HTERT RPE-1 (cell line): ENCODE measurements around the gene DPYSL5.

ENCODE experiments used
- in situ Hi-C: fragments of 300-500 bp; cut with MboI; formaldehyde crosslinking; loops from 4 replicates; pipeline ENCODE4 v1.14.3; 2020; ENCODE audit warnings: low sequenced_read_pairs

DPYSL5 gene

DNA sequence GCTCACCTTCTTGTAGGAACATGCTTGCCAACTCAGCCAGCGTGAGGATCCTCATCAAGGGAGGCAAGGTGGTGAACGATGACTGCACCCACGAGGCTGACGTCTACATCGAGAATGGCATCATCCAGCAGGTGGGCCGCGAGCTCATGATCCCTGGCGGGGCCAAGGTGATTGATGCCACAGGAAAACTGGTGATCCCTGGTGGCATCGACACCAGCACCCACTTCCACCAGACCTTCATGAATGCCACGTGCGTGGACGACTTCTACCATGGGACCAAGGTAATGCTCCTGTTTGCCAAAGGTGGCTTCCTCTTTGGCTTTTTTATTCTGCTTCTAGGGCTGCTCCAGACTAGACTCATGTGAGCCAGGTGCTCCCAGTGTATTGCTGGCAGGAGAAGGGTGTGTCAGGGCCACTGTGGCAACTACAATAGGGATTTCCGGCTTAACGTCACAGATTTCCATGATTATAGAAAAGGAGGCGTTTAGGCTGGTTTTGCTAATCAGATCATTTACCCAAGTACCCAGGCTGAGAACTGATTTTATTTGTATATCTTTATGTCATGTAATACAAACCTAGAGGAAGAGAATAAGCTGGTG lies 50.6 kb downstream of the DPYSL5 start:
- in situ Hi-C loops = no loop called here

DNA sequence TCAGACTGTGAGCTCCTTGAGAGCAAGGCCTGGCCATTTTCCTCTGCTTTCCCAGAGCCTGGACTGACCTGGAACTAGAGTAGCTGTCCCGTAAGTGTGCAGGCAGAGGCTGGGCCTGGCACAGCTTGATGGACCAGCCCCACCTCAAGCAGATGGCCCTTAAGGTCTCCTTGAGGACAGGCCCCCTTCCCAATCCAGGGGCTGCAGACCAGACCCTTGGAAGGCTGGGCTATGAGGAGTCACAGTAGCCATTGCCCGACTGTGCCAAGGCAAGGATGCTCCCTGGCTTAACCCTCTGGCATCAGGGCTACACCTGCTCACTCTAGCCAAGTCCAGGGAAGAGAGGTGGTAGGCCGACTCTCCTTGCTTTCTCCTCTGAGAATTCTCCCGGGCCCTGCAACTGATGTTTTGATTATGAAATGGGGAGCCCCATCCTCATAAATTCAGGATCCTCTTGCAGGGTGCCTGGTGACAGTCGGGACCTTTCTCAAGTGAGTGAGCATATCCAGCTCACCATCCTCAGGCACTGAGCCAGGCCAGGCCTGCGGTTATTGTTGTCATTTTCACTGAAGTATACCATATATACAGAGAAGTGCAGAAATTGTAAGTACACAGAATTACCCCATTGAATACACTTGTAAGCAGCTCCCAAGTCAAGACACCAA lies 51.7 kb downstream of the DPYSL5 start:
- in situ Hi-C loops = no loop called here

DNA sequence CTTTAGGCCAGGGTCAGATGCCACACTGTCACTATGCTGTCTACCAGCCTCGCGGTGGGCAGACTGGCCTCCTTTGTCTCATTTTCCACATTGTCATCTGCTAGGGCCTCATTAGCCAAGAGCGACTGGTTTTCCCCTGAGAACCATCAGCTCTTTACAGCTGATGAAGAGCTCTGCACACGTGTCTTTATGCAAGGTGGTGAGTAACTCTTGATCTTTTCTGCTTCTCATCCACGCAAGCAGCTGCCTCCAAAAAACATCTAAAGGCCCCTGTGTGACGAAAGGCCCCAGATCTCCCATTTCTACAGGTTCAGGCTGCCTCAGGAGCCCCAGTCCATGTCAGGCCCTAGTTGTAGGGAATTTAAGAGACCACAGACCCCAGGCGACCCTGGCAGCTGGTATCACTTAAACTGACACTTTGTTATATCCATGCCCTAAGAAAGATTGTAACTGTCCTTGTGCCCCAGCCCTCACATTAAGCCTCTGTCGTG lies 52.9 kb downstream of the DPYSL5 start:
- in situ Hi-C loops = no loop called here

DNA sequence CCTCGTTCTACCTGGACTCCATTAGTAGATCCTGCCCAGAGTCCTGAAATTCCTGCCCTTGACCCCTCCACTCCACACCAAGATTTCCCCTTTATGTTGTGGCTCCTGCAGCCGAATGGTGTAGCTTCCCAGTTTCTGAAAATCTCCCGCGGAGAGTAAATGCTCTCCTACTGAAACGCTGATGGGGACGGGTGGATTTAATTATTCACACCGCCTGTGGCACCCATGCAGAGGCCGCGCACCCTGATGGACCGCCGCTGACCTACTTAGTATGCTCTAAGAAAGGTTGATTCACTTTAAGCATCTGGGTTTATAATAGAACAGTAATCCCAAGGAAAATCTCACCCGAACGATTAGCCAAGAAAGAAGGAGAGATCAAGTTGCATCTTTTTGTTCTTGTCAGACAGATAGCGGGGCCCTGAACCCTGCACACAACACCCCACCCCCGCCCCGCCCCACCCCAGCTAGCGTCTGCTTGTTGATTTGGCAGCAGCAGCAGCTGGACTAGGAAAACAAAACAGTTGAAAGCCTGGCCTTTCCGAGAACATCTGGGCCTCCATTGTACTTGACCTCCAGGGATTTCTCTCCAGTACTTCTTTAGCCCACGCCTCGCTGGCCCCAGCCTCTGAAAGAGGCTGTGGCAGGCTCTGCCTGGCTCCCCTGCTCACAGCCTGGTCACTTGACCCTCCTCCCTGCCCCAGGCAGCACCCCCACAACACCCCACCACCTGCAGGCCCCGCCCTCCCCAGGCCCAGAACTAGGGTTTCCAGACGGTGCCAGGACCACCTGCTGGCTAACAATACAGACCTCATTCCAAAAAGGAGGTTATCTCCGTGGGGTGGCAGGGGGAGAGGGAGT lies 53.6 kb downstream of the DPYSL5 start:
- in situ Hi-C loops = no loop called here

DNA sequence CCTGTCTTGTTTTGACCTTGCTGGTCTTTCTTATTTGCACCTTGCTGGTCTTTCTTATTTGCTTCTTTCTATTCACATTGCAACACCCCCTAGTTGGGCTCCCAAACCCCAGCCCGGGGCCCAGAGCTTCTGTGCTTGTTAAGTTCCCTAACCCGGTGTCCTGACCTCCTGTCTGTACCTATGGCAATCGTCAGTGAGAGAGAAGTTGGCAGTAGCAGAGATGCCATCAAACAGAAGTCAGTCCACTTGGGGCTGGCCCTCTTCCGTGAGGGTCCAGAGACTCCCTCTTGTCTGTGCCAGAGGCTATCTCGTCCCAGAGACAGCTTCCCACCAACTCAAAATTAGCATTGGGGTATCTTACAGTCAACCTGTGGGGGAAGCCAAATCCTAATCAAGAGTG lies 55.7 kb downstream of the DPYSL5 start:
- in situ Hi-C loops = no loop called here

DNA sequence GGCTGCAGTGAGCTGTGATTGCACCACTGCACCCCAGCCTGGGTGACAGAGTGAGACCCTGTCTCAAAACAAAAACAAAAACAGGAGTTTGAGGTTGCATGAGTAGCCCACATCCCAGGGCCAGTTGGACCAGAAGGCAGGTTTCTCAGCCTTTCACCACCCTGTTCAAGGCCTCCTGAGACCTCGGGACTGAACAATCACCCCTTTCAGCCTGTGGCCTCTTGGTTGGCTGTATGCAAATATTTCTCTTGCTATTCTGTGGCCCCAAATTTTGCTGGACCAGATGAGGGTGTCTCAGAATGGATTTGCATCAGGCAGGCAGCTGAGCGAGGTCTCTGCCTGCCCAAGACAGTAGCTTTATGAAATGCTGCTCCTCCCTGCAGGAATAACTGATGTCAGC lies 56.9 kb downstream of the DPYSL5 start:
- in situ Hi-C loops = no loop called here

DNA sequence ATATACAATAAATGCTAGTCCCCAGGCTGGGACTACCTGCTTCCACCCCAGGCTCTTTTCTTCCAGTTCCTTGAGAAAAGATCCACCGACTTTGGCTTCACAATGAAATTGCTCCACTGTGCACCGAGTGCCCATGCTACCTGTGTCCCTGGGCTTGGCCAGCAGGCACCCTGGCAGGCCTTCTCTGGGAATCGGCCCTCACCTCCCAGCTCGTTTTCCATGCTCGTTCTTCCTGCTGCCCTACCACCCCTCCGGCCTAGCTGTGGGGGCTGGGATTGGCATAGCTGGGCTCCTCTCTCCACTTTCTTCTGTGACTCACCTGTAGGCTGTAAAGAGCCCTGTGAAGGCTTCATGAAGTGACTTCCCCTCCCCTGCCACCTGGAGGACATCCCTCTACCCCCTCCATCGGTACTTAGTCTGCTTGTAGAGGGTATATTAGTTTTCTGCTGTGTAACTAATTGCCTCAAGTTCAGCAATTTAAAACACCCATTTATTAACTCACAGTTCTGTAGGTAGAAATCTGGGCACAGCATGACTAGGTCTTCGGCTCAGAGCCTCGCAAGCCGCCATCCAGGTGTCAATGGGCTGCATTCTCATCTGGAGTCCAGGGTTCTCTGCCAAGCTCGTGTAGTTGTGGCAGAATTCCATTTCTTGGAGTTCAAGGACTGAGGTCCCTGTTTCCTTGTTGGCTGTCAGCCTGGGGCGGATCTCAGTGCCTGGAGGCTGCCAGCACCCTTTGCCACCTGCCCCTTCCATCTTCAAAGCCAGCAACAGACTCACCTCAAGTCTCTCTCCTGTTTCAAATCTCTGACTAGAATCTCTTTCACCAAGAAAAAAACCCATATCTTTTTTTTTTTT lies 57.6 kb downstream of the DPYSL5 start:
- in situ Hi-C loops = no loop called here

DNA sequence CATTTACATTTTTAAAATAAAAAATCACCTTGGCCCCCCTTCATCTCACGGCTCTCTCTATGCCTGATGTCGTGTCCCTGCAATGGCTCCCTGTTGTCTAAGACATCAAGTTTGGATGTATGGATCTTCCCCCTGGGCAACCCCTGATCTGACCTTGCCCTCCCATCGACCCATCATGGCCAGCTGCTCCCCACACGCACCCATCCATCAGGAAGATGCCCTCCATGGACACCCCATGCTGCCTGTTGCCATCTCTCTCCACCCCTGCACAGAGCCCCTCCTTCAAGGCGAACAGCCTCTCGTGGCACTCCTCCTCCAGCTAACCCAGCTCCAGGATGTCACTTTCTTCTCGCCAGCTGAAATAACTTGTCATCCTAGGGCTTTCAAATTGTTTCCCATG lies 59.5 kb downstream of the DPYSL5 start:
- in situ Hi-C loops = no loop called here

DNA sequence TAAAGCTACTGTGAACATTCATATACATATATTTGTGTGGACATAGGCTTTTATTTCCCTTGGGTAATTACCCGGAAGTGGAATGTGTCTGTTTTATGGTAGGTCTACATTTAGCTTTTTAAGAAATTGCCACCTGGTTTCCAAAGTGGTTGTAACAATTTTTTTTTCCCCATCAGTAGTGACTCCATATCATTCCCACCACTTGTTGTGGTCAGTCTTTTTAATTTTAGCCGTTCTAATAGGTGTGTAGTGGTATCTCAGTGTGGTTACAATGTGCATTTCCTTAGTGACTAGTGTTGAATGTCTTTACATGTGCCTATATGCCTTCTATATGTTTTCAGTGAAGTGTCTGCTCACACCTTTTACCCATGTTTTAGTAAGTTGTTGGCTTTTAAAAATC lies 62.2 kb downstream of the DPYSL5 start:
- in situ Hi-C loops = no loop called here

DNA sequence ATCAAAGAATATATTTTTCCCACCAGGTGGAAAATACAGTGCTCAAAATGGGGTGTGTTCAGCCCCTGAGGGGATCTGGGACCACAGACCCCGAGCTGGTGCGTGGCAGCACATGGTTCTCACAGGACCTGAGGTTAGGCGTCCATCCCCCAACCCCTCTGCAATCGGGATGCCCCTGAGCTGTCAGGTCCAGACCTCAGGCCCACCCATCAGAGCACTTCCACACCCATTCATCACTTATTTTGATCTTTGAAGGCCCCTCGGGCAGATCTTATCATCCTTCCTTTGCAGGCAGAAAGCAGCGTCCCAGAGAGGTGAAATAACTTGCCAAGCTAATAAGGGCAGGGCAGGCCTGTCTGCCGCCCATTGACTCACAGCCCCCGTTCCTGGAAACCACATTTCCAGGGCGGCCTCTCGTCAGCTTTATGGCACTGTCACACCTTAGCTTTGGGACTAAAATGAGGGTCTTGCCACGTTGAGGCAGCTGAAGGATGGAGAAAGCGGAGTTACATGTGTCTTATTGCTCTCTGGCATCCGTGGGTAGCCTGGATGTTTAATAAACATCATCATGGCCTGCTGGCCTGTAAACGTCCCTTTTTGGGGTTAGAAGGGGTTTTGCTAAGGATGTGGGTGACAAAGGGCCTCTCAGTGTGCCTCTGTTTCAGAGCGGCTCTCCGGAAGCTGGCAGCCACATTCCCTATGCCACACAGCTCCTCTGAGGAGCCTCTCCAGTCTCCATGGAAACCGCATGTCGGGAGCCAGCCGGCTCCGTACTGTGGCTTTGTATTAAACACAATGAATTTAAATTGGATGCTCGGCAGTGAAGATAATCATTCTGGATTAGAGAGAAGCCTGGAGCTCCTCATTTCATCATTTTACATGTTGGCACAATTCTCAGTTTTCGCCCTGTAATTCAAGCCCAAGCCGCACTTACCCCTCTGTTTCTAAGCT lies 64.3 kb downstream of the DPYSL5 start:
- in situ Hi-C loops = no loop called here

DNA sequence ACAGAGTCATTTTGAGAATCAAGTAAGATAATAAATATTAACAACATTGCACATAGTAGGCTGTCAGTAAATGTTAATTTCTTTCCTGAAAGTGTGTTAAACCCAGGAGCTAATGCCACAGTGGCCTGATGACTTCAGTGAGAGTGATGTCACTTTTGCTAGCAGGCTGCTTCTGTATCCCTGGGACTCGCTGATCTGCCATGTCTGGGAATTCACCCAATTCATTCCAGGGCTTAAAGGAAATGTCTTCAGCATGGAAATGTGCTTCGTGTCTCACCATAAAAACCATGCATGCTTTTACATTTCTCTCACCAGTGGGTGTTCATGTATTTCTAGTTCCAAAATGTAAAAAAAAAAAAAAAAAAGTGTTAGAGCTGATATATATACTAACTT lies 65.7 kb downstream of the DPYSL5 start:
- in situ Hi-C loops = no loop called here

DNA sequence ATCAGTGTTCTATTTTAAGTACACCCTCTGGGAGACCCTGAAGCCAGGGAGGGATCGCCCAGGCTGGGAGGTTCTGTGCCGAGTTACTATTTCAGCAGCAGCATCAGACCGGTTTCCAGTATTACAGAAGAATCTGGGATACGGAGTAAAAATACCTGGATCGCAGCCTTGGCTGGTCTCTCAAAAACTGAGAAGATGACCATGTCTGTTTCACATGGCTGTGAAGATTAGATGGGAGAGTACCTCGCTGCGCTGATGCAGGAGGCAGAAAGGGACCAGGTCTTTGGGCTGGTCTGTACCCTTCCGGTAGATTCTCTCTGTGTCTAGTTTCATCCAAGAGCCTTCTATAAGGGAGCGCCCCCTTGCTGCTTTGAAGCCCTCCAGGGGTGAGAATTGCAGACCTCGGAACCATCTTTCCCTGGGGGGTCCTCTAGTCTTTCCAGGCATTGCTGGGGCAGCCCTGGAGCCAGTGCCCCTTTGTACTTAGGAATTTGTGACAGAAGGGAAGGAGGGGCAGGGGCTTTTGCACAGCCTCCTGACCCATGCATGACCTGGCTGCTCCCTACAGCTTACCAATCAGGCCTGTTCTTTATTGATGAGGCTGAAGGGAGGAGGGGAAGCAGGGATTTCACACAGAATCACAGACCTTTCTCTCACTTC lies 66.2 kb downstream of the DPYSL5 start:
- in situ Hi-C loops = no loop called here

DNA sequence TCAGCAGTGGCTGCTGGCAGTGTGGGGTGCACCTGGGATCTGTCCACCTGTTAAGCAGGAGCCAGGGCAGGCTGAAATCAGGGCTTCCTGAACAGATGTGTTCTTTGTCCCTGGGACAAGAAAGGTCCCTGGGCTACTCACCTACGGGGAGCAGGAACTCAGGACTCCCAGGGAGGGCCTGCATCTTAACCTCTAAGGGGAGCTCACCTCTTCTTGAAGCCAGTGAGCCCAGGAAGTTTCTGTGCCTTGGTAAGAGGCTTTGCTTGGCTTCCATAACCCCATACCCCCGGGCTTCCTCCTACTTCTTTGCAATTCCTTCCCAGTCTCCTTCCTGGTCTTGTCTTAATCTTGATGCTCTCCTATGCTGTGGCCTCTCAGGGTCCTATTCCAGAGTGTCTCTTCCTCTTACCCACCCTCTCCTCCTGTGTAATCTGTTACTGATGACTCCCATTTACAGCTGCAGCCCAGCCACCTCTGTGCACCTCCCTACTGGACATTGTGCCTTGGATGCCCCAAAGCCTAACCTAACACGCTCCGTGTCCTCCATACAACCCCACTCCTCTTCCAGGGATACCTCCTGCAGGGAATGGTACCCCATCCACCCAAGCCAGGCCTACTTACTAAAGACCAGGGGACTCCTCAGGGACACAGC lies 66.9 kb downstream of the DPYSL5 start:
- in situ Hi-C loops = no loop called here

DNA sequence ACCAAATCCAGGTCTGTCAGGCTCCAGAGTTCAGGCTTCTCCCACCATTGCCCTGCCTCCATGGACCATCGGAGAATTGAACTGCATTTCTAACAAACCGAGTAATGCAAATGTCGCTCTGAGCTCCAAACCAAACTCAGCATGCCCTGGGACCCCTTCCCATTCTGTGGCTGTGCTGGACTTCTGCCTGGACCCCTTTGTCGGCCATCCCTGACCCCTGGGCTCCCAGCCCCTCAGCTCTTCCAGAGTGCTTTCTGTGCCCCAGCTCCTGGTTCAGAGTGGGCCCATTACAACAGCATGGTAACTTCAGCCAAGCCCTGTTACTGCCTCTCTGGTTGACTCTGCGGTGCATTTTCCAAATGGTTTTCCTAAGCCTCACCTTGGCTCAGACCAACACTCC lies 67.4 kb downstream of the DPYSL5 start:
- in situ Hi-C loops = no loop called here

DNA sequence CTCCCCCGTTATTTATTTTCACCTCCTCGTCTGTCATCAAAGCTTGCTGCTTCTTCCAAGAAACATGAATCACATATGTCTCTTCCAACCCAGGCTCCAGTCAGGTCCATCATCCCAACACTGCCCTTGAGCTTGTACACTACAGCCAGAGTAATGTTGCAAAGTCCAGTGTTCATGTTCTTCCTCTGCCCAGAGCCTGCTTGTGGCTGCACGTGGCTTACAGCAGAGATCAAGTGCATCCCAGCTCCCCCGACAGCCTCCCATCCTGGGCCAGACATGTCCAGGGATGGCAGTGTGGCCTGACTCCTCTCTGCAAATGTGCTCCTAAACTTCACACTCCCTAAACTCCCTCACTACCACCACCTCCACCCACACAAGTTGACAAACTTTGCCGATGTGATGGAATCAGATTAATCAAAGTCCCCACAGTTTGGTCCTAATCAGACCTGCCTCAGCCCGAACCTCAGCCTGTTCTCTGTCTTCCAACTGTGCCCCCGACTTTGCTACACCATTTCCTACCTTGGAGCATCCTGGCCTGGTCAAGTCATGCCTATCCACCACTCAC lies 68.3 kb downstream of the DPYSL5 start:
- in situ Hi-C loops = no loop called here

DNA sequence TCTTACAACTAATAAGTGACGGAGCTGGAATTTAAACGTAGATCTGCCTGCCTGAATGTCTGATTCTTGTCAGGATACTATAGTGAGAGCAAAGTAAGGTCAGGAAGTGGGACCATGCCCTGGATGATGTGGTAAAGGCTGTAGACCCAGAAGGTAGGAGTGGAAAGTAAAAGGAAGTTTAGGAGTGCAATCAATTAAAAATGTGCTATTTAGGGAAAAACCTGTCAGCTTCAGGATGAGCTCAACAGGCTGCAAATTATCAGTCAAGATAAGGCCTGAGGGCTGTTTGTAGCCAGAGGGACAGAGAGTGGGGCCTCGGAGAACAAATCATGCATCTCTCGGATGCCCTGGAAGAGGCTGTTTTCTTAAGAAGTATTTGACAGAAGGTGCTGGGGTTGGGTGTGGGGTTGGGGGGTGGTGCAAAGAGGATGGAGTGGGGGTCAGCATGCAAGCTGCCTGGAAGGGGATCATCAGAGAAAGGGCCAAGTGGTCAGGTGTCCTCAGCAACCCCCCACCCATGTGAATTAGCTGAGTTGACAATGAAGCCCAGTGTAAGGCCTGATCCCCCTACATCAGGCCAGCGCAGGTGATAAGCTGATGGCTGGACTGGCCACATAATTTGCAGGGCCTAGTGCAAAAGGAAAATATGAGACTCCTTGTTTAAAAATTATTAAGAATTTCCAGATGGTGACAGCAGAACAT lies 69.4 kb downstream of the DPYSL5 start:
- in situ Hi-C loops = no loop called here

DNA sequence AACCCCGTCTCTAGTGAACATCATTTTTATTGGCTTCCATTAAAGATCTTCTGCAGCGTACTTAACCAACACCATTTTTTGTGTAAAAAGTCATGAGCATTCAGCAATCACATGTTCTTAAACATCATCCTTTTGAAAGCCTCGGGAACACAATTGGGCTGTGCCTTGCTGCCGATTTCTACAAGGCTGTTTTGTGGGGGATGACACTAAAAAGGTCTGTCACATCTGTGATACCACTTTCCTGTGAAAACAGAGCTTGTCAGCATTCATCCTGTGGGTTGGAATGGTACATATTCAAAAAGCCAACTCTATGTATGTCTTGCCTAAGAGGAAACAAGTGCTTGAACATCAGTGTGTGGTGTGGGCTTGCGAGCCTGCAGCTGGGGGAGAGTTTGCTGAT lies 73.4 kb downstream of the DPYSL5 start:
- in situ Hi-C loops = no loop called here
